CD4-positive, alpha-beta T cell (primary cell): ENCODE results near the gene FAM229A. TPM values are rescaled to one million over a fixed set of nuclear protein-coding genes. Genes with fewer than 3 reads are reported as not detected.

Experiments
- ATAC-seq: fragments of 200-7000 bp; cut with Tn5 transposase; one replicate; pipeline ENCODE4 v1.10.0; 2022; ENCODE audit warnings: mild to moderate bottlenecking; ENCODE audit not compliant: poor library complexity
- CTCF ChIA-PET: fragments of 350-600 bp; sonication (Branson Sonifier 250); formaldehyde crosslinking; loops from one replicate; lab custom pipeline; 2021; ENCODE audit warnings: antibody characterized with exemption, inconsistent platforms; lab: Charles Lee
- POLR2A ChIA-PET: fragments of 350-600 bp; sonication (Branson Sonifier 250); formaldehyde crosslinking; loops from one replicate; lab custom pipeline; 2021; ENCODE audit warnings: antibody characterized with exemption, inconsistent platforms; lab: Charles Lee
- DNase-seq, 14 experiments: peaks; one replicate each; pipeline ENCODE4 v3.0.0-alpha.2; 2013 to 2020; ENCODE audit warnings: mixed read lengths in 2 of 14
- H3K27ac ChIP-seq, 2 donors: one replicate each; pipeline versions ENCODE4 v1.5.1 to v1.7.0; 2013; ENCODE audit warnings: low read length in 2 of 2, low read depth in 1 of 2, mild to moderate bottlenecking in 1 of 2
- H3K27me3 ChIP-seq, 2 experiments: 1 replicate in 1 of 2; 2 replicates in 1 of 2; pipeline versions ENCODE4 v1.6.1 to v1.7.0; 2013; ENCODE audit warnings: low read length in 2 of 2, control low read depth in 1 of 2, mild to moderate bottlenecking in 1 of 2, moderate library complexity in 1 of 2; ENCODE audit not compliant: insufficient read depth in 2 of 2, control insufficient read depth in 1 of 2
- H3K36me3 ChIP-seq: one replicate; pipeline ENCODE4 v1.6.1; 2013; ENCODE audit warnings: low read length, control low read depth; ENCODE audit not compliant: insufficient read depth
- H3K4me1 ChIP-seq: one replicate; pipeline ENCODE4 v1.6.1; 2013; ENCODE audit warnings: low read length, control low read depth; ENCODE audit not compliant: insufficient read depth
- H3K4me3 ChIP-seq: one replicate; pipeline ENCODE4 v1.5.1; 2013; ENCODE audit warnings: mild to moderate bottlenecking, low read length, moderate library complexity
- H3K9me3 ChIP-seq, 2 experiments: 1 replicate in 1 of 2; 2 replicates in 1 of 2; pipeline versions ENCODE4 v1.6.1 to v1.7.0; 2013; ENCODE audit warnings: low read length in 2 of 2, mild to moderate bottlenecking in 2 of 2, control low read depth in 1 of 2, moderate library complexity in 1 of 2; ENCODE audit not compliant: control insufficient read depth in 1 of 2, insufficient read depth in 1 of 2
- H3K27ac Mint-ChIP-seq: one replicate; pipeline ENCODE4 v1.8.0; 2020; ENCODE audit warnings: mixed read lengths
- H3K27me3 Mint-ChIP-seq: one replicate; pipeline ENCODE4 v1.8.0; 2021; ENCODE audit warnings: mixed read lengths
- H3K36me3 Mint-ChIP-seq: one replicate; pipeline ENCODE4 v1.8.0; 2021; ENCODE audit warnings: low read depth, mixed read lengths
- H3K4me1 Mint-ChIP-seq: one replicate; pipeline ENCODE4 v1.8.0; 2021; ENCODE audit warnings: low read depth, mixed read lengths
- H3K4me3 Mint-ChIP-seq: one replicate; pipeline ENCODE4 v1.8.0; 2020; ENCODE audit warnings: mild to moderate bottlenecking, mixed read lengths
- H3K9me3 Mint-ChIP-seq: one replicate; pipeline ENCODE4 v1.8.0; 2020; ENCODE audit warnings: mixed read lengths
- CTCF ChIP-seq: fragments of 200-600 bp; IDR thresholded peaks from one replicate; pipeline ENCODE4 v1.8.0; 2022; ENCODE audit warnings: antibody characterized with exemption, mild to moderate bottlenecking
- intact Hi-C, 2 experiments: fragments of 100-400 bp; cut with DNase I in 1 of 2; cut with micrococcal nuclease in 1 of 2; formaldehyde crosslinking; loops; one replicate each; pipeline versions ENCODE4 v1.15.1 to v1.9.0; 2023 to 2025; cut with DNase I, micrococcal nuclease
- total RNA-seq, 174 experiments: library from RNA in 2 of 174; stranded (reverse) in 2 of 174; gene quantifications; one replicate each; pipeline ENCODE4 v1.2.3 and lab custom pipeline; 2021 to 2026

FAM229A gene
- total RNA-seq, 2 experiments from 2014 or later: 38.0 to 38.6 TPM

- Mint-ChIP-seq H3K4me1 (peaks cover 45% of the 10 kb centered on the region), H3K9me3 (no peaks in the 10 kb centered on the region)
- no peak for TF ChIP-seq CTCF
These were observed 25.7 kb downstream of the FAM229A start for GRCh38 chr1:32336591-32336932.

GRCh38 chr1:32335790-32336590 lies 26.3 kb downstream of the FAM229A start, which contains the start of gene MARCKSL1:
Gene MARCKSL1 (minus strand): TSS chr1:32336233. CDS start chr1:32336033, 200 bp downstream.
- Histone ChIP-seq H3K9me3 (no peaks in the 10 kb centered on the region), H3K4me1 (peaks cover 49% of the 10 kb centered on the region), H3K4me3 (peak within 1 kb of the TSS; percentile 59), H3K27ac (peak within 1 kb of the TSS in 1 of 2 donors; percentile 52), H3K36me3 (peaks cover 28% of the 10 kb centered on the region), H3K27me3 (no peaks in the 10 kb centered on the region)
- no peak for TF ChIP-seq CTCF
- H3K9me3 Mint-ChIP-seq: no peaks in the 10 kb centered on the region
- peaks cover 50% of the 10 kb centered on the region for H3K4me1 Mint-ChIP-seq
- ATAC-seq (peak; percentile 66), DNase-seq (peak; percentile 79 to 94 (median 86))
- H3K36me3 Mint-ChIP-seq: peaks cover 38% of the 10 kb centered on the region
- intact Hi-C loops: loop anchor here (1.0 to 5.0 kb wide), 8 partner anchors 15 to 94 kb away; partner anchors contain the start of genes BSDC1 (in 1 of the 2) and HDAC1 (in 1 of the 2)
- H3K27ac Mint-ChIP-seq: peak within 1 kb of the TSS; percentile 87
- CTCF ChIA-PET: interaction anchor here (0.6 to 3.0 kb wide), 16 partner anchors 13 to 184 kb away, joined by 3 to 20 read pairs (median 4); partner anchors contain the start of genes BSDC1 and HDAC1
- POLR2A ChIA-PET: interaction anchor here (0.6 to 3.8 kb wide), 43 partner anchors 10 to 395 kb away, joined by 3 to 74 read pairs (median 7); partner anchors contain the start of genes BSDC1, CCDC28B, HDAC1 and IQCC
- peak within 1 kb of the TSS; percentile 94 for H3K4me3 Mint-ChIP-seq
- no peaks in the 10 kb centered on the region for H3K27me3 Mint-ChIP-seq

More at GRCh38 chr1:32336591-32336932, 25.7 kb downstream of the FAM229A start:
- Histone ChIP-seq H3K9me3 (no peaks in the 10 kb centered on the region), H3K36me3 (peaks cover 23% of the 10 kb centered on the region), H3K27me3 (no peaks in the 10 kb centered on the region), H3K4me3 (peak overlapping the region; percentile 35), H3K27ac (no peak overlapping the region), H3K4me1 (peaks cover 49% of the 10 kb centered on the region)
- intact Hi-C loops: loop anchor here (1.0 to 5.0 kb wide), 4 partner anchors 15 to 94 kb away; partner anchors contain the start of gene BSDC1 (in 1 of the 2)
- CTCF ChIA-PET: interaction anchor here (0.8 to 3.0 kb wide), 12 partner anchors 13 to 121 kb away, joined by 3 to 20 read pairs (median 4); partner anchors contain the start of gene HDAC1
- Mint-ChIP-seq H3K27me3 (no peaks in the 10 kb centered on the region), H3K4me3 (peak overlapping the region; percentile 86), H3K27ac (peak overlapping the region; percentile 35), H3K36me3 (peaks cover 32% of the 10 kb centered on the region)
- DNase-seq (no peak), ATAC-seq (no peak)
- POLR2A ChIA-PET: interaction anchor here (0.9 to 3.8 kb wide), 41 partner anchors 9 to 396 kb away, joined by 3 to 74 read pairs (median 7); partner anchors contain the start of genes BSDC1, CCDC28B, HDAC1 and IQCC

GRCh38 chr1:32335535-32335789 lies 26.8 kb downstream of the FAM229A start:
- H3K4me3 ChIP-seq: peak overlapping the region; percentile 59
- H3K27me3 ChIP-seq: no peaks in the 10 kb centered on the region
- H3K27ac ChIP-seq: no peak overlapping the region
- POLR2A ChIA-PET: interaction anchor here (0.6 to 3.8 kb wide), 40 partner anchors 10 to 395 kb away, joined by 3 to 74 read pairs (median 7); partner anchors contain the start of genes BSDC1, CCDC28B, HDAC1 and IQCC
- H3K9me3 ChIP-seq: no peaks in the 10 kb centered on the region
- no peaks in the 10 kb centered on the region for H3K27me3 Mint-ChIP-seq
- H3K4me1 Mint-ChIP-seq: peaks cover 53% of the 10 kb centered on the region
- DNase-seq (no peak), ATAC-seq (peak; percentile 19)
- CTCF ChIA-PET: interaction anchor here (0.6 to 3.0 kb wide), 15 partner anchors 13 to 185 kb away, joined by 3 to 20 read pairs (median 5); partner anchors contain the start of genes BSDC1 and HDAC1
- H3K4me3 Mint-ChIP-seq: peak overlapping the region; percentile 94
- peaks cover 43% of the 10 kb centered on the region for H3K36me3 Mint-ChIP-seq
- H3K9me3 Mint-ChIP-seq: no peaks in the 10 kb centered on the region
- no peak overlapping the region for H3K27ac Mint-ChIP-seq
- intact Hi-C loops: loop anchor here (1.0 to 5.0 kb wide), 6 partner anchors 37 to 93 kb away; partner anchors contain the start of gene HDAC1 (in 1 of the 2)
- no peak for TF ChIP-seq CTCF
- peaks cover 34% of the 10 kb centered on the region for H3K36me3 ChIP-seq
- peaks cover 49% of the 10 kb centered on the region for H3K4me1 ChIP-seq
